HCT116 (cell line): ENCODE data around the gene ESRRG.

Source experiments
- CTCF ChIP-seq, 3 experiments: fragments of 200-600 bp in 1 of 3; sonication (generic) in 1 of 3; IDR thresholded peaks in 2 of 3; conservative IDR thresholded peaks in 1 of 3; 2 replicates each; pipeline ENCODE4 v1.5.1; 2012 to 2017; ENCODE audit warnings: low read depth in 2 of 3, low read length in 2 of 3, antibody characterized with exemption in 1 of 3, borderline replicate concordance in 1 of 3, control low read depth in 1 of 3, mild to moderate bottlenecking in 1 of 3, mixed read lengths in 1 of 3, mixed run types in 1 of 3, moderate library complexity in 1 of 3; ENCODE audit not compliant: insufficient read depth in 1 of 3
- EZH2 ChIP-seq: fragments of 200-600 bp; sonication (generic); IDR thresholded peaks from 2 replicates; pipeline ENCODE4 v1.6.1; 2017; ENCODE audit warnings: antibody characterized with exemption, mixed run types
- EZH2phosphoT487 ChIP-seq: fragments of 200-600 bp; IDR thresholded peaks from 2 replicates; pipeline ENCODE4 v1.6.1; 2018; ENCODE audit warnings: antibody characterized with exemption, borderline replicate concordance
- MAX ChIP-seq: IDR thresholded peaks from 2 replicates; pipeline ENCODE4 v1.6.1; 2012
- POLR2A ChIP-seq: IDR thresholded peaks from 2 replicates; pipeline ENCODE4 v1.7.0; 2011; ENCODE audit warnings: borderline replicate concordance; ENCODE audit not compliant: insufficient read depth, insufficient read length; ENCODE audit errors: extremely low read depth
- POLR2AphosphoS5 ChIP-seq: IDR thresholded peaks from 2 replicates; pipeline ENCODE4 v1.6.1; 2011; ENCODE audit warnings: mild to moderate bottlenecking, low read depth, low read length, moderate library complexity
- REST ChIP-seq: IDR thresholded peaks from 2 replicates; pipeline ENCODE4 v1.6.1; 2012; ENCODE audit warnings: low read depth
- SP1 ChIP-seq: IDR thresholded peaks from 2 replicates; pipeline ENCODE4 v1.6.1; 2012; ENCODE audit warnings: low read depth
- SRF ChIP-seq: IDR thresholded peaks from 2 replicates; pipeline ENCODE4 v1.6.1; 2012; ENCODE audit warnings: low read depth
- TCF7L2 ChIP-seq: IDR thresholded peaks from 2 replicates; pipeline ENCODE4 v1.7.0; 2011; ENCODE audit warnings: borderline replicate concordance, inconsistent platforms; ENCODE audit not compliant: insufficient read depth, insufficient read length; ENCODE audit errors: extremely low read depth
- ZNF274 ChIP-seq: fragments of 200-500 bp; sonication (Bioruptor generic); IDR thresholded peaks from 2 replicates; pipeline ENCODE4 v1.6.1; 2014; ENCODE audit warnings: mild to moderate bottlenecking, low read depth, low read length, inconsistent platforms

GRCh38 chr1:216532251-216532798 lies 190.9 kb downstream of the ESRRG start:
- TF ChIP-seq POLR2A, result no peak
- TF ChIP-seq MAX, result no peak
- no peak for TF ChIP-seq EZH2phosphoT487
- TF ChIP-seq ZNF274, result no peak
- no peak for TF ChIP-seq TCF7L2
- TF ChIP-seq CTCF (IDR thresholded peaks at IDR 0.05 in 2 of 3, conservative IDR thresholded peaks at IDR 0.05 in 1 of 3; ENCODE audit: borderline replicate concordance in 1 of 3, insufficient read depth in 1 of 3, low read depth in 2 of 3, low read length in 2 of 3), result no peak
- TF ChIP-seq EZH2, result no peak
- TF ChIP-seq REST, result no peak
- TF ChIP-seq SP1, result no peak
- no peak for TF ChIP-seq SRF
- no peak for TF ChIP-seq POLR2AphosphoS5
